WI38 (cell line): ENCODE measurements around the gene EFNB3.

Experiments
- H3K4me3 ChIP-seq: 2 replicates; pipeline ENCODE4 v1.5.1; 2011; ENCODE audit warnings: low read depth, mild to moderate bottlenecking, control low read depth, low read length
- TF ChIP-seq, protein P1 (sequence below): IDR thresholded peaks from 2 replicates; pipeline ENCODE4 v1.5.1; 2012; ENCODE audit warnings: low read depth, mild to moderate bottlenecking, control low read depth, low read length

EFNB3 gene

DNA sequence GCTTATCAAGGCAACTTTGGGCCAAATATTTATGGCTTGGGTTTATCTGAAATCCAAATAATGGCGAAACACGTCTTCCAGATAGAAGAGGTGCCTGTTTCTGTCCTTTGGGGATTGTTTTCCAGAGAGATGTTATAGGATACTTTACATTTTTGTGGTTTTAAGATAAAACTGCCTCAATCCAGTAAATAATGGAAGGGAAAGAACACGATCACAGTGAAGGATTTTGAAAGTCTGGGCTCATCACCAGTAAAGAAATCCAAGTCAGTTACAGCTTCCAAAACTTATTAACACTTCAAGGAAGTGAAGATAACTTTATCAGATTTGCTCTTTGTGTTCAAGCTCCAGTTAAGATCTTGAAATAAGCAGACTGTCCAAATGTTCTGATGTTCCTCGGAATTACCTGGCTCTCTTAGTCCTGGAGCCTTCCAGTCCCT lies 42.7 kb downstream of the EFNB3 start:
- no peak overlapping the region for H3K4me3 ChIP-seq

DNA sequence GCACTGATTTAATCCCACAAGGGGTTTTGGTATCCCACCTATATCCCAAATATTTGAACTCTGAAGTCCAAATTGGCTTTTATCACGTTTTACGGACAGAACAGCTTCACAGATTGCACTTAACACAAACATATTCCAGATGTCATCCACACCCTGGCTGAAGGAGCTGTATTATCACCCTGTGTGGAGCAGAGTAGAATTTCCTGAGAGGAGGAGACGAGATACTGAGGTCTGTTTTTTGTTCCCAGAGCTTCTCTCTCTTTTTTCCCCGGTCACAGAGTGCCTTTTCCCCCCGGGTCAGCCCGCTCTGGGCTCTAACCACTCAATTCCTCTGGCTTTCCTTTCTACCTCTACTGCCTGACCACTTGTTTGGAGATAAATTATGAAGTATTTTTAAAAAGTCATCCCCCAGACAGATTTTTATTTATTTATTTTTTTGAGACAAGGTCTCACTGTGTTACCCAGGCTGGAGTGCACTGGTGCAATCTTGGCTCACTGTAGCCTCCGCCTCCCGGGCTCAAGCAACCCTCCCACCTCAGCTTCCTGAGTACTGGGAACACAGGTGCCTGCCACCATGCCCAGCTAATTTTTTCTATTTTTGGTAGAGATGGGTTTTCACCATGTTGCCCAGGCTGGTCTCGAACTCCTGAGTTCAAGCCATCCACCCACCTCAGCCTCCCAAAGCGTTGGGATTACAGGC lies 43.2 kb downstream of the EFNB3 start:
- no peak overlapping the region for H3K4me3 ChIP-seq
- TF ChIP-seq, protein P1, sequence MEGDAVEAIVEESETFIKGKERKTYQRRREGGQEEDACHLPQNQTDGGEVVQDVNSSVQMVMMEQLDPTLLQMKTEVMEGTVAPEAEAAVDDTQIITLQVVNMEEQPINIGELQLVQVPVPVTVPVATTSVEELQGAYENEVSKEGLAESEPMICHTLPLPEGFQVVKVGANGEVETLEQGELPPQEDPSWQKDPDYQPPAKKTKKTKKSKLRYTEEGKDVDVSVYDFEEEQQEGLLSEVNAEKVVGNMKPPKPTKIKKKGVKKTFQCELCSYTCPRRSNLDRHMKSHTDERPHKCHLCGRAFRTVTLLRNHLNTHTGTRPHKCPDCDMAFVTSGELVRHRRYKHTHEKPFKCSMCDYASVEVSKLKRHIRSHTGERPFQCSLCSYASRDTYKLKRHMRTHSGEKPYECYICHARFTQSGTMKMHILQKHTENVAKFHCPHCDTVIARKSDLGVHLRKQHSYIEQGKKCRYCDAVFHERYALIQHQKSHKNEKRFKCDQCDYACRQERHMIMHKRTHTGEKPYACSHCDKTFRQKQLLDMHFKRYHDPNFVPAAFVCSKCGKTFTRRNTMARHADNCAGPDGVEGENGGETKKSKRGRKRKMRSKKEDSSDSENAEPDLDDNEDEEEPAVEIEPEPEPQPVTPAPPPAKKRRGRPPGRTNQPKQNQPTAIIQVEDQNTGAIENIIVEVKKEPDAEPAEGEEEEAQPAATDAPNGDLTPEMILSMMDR: no peak

More for the DNA sequence above, 42.7 kb downstream of the EFNB3 start:
- TF ChIP-seq, protein P1: no peak

DNA sequence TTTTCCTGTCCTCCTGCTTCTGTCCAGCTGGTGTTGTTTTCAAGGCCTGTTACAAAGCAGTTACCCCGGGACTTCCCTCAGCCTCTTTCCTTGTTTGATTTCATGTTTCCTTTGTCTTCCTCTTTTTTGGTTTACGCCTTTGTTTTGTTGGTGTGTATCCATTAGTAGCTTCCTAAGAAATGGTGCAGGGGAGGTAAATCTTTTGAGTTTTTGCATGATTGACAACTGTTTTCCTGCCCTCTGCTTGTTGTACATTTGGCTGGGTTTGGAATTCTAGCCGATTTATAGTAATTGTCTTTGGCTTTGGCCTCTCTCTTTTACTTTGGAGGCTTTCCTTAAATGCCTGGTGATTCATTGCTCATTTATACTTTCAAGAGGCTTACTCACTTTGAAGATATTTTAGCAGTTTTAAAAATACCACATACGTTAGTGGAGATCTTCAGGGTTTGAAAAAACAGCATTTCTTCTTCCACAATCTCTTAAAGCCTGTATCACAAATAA lies 45.4 kb downstream of the EFNB3 start:
- H3K4me3 ChIP-seq: no peak overlapping the region
- TF ChIP-seq, protein P1: no peak

DNA sequence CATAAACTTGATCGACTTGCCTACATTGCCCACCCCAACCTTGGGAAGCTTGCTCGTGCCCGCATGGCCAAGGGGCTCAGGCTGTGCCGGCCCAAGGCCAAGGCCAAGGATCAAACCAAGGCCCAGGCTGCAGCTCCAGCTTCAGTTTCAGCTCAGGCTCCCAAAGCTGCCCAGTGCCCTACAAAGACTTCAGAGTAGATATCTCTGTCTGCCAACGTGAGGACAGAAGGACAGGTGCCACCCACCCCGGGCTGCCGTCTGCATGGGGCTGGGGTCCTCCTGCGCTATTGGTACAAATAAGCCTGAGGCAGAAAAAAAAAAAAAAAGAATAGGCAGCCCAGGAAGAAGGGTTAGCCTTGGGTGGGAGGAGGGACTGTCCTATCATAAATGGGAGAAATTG lies 49.7 kb downstream of the EFNB3 start:
- no peak overlapping the region for H3K4me3 ChIP-seq
- TF ChIP-seq, protein P1: no peak

DNA sequence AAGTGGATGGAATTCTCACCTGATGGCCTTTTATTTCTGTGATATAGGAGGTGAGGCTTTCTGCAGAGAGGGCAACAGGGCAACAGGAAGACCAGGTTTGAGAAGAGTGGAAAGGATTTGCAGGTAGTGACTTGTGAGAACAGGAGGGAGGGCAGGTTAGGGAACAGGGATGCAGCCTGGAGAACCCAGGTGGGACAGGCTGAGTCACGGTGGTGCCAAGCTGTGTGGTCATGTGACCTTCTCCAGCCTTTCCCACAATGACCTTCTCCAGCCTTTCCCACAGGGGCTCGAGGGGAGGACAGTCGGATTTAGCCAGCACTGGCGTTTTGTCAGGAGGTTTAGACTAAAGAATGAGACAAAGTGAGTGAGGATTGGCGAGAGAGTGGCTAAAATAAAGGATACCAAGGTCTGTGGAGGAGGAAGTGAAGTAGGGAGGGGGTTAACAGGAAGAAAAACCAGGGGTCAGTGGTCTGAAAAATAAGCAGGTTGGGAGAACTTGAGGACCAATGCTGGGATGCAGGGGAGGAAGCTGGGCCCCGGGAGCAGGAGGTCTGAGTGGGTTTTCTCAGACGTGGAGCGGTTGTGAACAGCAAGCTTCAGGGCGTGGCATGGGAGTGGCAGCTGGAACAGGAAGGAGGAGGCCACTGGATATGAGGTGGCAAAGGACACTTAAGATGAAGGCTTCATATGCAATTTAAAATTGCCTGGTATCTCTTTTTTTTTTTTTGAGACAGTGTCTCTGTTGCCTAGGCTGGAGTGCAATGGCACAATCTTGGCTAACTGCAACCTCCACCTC lies 50.3 kb downstream of the EFNB3 start:
- H3K4me3 ChIP-seq: no peak overlapping the region
- TF ChIP-seq, protein P1: no peak

DNA sequence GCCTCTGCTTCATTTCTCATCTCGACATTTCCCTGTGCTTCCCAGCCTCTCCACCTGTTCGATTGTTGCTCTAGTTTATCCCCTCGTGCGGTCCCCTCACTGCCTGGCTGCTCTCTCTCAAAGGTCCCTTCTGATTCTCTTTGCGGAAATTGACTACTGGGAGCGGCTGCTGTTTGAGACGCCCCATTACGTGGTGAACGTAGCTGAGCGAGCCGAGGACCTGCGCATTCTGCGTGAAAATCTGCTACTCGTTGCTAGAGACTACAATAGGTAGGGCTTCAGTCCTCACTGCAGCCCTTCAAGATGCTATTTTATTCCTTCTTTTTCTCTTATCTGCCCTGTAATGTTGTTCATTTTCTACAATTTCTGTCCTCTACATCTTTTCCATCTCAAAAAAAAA lies 52.0 kb downstream of the EFNB3 start:
- TF ChIP-seq, protein P1: no peak
- no peak overlapping the region for H3K4me3 ChIP-seq
